Eye (tissue), 1 donor: ENCODE results near the gene APLN.

Experiments
- DNase-seq: peaks from one replicate; pipeline ENCODE4 v3.0.0-alpha.2; 2015

Gene APLN

GRCh38 chrX:129659861-129660260 lies 5.1 kb upstream of the APLN start:
- DNase-seq, result no peak

- no peak for DNase-seq
These were observed 4.4 kb upstream of the APLN start for GRCh38 chrX:129659141-129659540.

DNA sequence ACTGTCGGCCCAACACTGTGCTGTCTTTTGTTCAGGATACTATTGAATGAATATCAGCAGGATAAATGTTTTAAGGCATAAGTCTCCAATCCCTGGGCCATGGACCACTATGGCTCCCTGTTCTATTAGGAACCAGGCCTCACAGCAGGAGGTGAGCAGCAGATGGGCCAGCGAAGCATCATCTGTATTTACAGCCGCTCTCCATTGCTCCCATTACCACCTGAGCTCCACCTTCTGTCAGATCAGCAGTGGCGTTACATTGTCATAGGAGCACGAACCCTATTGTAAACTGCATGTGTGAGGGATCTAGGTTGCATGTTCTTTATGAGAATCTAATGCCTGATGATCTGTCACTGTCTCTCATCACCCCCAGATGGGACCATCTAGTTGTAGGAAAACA lies 3.7 kb upstream of the APLN start:
- DNase-seq, result no peak

GRCh38 chrX:129655547-129656249 lies 942 bp upstream of the APLN start:
- DNase-seq, result peak; percentile 26

GRCh38 chrX:129653971-129654651 lies 645 bp downstream of the APLN start:
- DNase-seq, result peak; percentile 15

DNA sequence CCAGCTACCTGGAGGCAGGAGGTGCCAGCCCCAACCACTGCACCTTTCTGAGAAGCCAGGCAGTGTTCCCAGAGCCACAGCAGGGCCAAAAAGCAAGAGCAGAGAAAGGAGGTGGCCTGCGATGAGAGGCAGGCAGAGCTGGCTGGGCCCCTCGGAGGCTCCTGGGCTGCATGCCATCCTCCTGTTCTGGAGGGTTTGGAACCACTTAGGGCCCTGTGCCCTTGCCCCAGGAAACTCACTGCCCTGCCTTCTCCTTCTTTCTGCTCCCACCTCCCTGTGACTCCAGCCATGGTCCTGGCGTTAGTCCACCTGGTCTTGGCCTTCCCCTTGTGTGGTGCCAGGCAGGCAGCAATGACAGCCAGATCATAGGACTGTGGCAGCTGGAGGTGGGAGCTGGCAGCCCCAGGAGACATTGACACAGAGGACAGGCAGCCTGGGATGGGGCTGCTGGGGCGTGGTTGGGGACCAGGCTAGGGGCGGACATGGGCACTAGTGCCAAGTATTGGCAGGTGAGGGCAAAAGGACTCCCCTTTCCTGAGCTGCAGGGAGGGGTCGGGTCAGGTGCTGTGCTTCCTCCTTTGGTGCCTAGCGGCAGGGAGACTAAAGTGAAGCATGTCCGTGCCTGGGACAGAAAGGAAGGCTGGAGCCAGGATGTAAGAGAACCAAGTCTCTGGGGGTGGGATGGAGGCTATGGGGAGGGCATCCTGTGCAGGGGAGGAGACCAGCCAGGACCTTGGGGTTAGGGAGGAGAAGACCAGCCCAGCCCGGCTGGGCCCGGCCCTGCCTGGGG lies 1.4 kb downstream of the APLN start:
- DNase-seq, result no peak

DNA sequence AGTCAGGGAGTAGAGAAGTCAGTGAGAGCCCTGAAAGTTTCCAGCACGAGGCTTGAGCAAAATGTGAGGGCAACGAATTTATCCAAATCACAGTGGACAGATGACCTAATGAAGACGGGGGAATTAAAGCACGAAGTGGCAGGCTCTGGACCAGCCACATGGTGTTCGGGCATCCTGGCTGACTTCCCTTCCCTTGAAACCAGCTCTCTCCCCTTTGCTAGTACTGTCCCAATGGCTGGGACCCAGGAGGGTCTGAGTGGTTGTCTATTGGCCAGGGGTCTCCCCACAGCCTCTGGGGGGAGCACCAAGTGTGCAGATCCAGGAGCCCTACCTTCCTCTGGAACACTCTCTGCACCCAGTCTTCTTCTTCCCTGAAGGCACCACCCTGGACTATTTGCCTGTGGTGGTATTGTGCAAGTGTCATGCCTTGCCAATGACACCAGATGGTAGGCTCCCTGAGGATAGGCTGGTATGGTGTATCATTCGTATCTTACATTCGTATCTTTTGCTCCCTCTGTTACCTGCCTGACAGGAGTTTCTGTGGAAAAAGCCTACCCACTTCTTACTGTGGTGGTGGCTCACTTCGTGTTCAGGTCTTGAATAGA lies 2.1 kb downstream of the APLN start:
- no peak for DNase-seq

DNA sequence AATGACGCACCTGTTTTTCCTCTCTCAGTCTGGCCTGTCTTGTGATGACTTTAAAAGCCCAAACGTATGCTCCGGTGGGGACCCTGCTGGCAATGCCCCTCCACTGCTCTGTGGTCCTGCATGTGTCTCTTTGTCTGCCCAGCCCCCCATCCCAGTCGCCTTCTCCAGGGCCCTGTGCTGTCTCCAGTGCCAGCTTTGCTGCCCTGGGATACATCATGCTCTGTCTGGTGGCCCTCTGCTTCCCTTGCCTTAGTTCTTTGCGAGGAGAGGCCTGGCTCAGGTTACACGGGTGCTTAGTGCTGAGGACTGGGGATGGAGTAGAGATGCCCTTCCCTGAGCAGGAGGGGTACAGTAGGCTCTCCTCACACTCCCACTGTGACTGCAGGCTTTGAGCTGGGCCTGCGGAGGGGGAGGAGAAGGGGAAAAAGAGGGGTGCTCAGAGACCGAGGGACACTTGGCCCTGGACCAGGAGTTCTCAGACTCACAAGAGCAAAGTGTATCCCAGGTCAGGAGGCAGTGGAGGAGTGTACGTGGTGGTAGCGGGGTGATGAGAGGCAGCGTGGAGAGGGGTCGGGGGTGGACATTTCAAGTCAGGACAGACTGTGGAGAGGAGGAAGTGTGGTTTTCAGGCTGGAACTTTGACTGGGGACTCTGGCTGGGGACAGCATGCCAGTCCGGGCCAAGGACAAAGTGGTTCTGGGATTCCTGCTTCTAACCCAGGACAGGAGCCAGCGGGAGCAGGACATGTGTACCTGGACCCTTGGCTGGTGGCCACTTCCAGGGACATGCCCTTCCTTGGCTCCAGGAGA lies 2.8 kb downstream of the APLN start:
- DNase-seq, result no peak

- DNase-seq, result no peak
These were observed 3.8 kb downstream of the APLN start for GRCh38 chrX:129650821-129651510.

DNA sequence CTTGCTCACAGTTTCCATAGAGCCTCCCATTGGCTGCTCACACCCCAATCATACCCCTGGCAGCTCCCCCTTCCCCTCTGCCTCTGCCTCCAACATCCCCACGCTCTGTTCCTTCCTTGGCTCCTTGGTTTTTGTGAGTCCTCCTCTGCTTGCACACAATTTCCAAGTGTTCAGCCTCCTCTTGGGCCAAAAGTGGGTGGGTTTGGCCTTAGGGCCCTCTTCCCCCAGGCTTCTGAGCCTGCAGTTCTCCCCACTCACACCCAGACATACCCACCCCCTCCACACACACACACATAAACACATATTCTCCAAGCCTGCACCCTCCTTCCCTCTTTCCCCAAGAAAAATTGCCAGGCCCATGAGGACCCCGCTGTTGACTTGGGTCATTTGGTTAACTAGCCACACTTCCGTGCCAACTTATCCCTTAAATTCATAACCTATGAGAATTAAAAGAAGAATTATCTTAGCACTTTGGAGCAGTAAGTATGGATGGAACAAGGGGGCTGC lies 4.5 kb downstream of the APLN start:
- no peak for DNase-seq

- DNase-seq, result no peak
These were observed 5.2 kb downstream of the APLN start for GRCh38 chrX:129649268-129650182.

DNA sequence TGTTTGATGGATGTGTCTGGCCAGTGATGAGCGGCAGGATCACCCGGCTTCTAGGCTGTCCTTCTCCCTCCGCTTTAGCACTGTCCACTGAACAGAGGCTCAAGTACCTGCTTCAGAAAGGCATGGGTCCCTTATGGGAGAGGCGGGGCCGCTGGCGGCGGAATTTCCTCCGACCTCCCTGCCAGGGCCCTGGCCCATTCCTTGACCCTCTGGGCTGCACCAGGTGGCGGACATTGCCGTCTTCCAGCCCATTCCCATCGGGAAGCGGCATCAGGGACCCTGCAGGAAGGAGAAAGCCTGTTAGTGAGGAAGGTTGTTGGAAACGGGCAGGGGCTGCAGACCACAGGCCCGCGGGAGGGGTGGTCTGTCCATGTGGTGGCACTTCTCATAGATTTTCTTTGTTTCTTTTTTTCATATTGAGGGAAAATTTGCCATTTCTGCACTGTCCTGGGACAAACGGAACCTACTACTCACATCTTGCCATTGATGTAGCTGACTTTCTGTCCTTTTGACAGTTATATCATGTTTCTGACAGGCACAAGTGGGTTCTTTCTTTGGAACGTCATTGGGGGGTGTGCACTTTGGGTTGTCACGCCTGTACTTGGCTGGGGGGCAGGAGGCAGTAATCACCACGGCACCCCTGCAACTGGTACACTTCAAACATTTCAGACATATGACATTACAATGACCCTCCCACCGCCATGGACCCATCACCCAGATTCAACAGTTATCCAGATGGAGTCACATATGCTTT lies 6.1 kb downstream of the APLN start:
- DNase-seq, result no peak

GRCh38 chrX:129647418-129648410 lies 7.0 kb downstream of the APLN start:
- no peak for DNase-seq

DNA sequence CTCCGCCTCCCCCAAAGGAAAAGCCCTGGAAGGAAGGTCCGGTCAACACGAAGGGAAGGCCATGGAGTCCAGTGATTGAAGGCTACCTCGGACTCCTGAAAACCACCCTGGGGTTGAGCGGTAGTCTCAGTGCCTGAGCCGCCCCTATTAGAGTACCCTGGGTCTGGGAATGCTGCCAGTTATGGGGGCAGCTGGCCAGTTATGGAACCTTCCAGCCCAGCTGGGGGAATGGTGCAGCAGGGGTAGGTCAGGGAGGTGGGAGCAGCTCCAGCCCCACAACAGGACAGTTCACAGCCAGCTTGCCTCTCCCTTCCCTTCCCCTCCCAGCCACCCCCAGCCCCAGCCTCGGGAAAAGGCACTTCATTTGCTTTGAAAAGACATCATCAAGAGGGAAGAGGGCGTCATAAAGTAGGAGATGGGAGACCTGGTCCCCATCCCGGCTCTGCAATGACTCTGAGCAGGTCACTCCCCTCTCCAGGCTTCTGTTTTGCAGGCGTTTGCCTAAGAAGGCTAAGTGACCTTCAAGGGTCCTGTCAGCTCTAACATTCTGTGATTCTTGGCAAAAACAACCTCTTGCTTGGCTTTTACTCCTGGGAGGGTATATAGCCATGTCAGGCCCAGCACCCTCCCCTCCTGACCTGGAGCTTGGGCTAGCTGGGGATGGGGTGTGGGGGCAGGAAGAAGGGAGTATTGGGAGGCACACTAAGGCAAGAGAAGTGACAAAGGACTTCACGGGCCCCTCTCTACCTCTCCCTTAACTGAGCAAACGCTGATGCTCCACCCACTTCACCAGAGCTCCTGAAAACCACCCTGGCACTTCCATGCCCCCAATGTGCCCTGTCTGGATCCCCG lies 8.0 kb downstream of the APLN start:
- no peak for DNase-seq

- no peak for DNase-seq
These were observed 12.1 kb downstream of the APLN start for GRCh38 chrX:129642641-129643040.

DNA sequence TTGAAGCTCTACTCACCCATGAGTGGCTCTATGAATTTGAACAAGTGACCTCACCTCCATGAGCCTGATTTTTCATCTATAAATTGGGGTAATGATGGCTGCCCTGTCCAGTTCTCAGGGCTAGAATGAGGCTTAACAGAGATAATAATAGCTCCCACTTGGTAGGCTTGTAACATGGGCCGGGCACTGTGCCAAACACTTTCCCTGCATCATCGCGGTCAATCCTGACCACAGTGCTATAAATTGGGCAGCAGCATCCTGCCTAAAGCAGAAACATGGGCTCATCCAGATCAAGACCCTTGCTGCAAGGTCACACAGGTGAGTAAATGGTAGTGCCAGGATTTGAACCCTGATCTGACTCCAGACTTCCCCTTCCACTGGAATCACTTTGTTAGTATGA lies 12.8 kb downstream of the APLN start:
- DNase-seq, result no peak

DNA sequence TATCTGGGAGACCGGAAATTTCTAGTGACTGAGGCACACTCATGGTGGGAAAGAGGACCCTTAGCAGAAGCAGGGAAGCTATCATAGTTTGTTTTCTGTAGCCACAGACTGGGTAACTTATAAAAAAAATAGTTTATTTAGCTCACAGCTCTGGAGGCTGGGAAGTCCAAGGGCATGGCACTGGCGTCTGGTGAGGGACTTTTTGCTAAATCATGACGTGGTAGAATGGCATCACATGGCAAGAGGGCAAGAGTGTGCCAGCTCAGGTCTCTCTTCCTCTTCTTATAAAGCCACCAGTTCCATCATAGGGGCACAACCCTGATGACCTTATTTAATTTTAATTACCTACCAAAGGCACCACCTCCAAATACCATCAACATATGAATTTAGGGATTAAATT lies 13.3 kb downstream of the APLN start:
- DNase-seq, result no peak

GRCh38 chrX:129640737-129641136 lies 14.0 kb downstream of the APLN start:
- DNase-seq, result no peak
